Bronchial epithelial cell (primary cell): Measurements from ENCODE around the gene MBNL2. TPM values are rescaled to one million over a fixed set of nuclear protein-coding genes. Genes with fewer than 3 reads are reported as not detected.

Source experiments
- DNase-seq: peaks from one replicate; pipeline ENCODE4 v3.0.0-alpha.2; 2010; ENCODE audit warnings: low read depth
- FAIRE-seq: peaks from 2 replicates; lab custom pipeline; 2011; peaks lifted over from hg19 to GRCh38; lab: Jason Lieb, UNC
- H3K27me3 ChIP-seq: 2 replicates; pipeline ENCODE4 v1.5.1; 2011; ENCODE audit warnings: low read length; ENCODE audit not compliant: control insufficient read depth, insufficient read depth
- H3K36me3 ChIP-seq: 2 replicates; pipeline ENCODE4 v1.5.1; 2011; ENCODE audit warnings: low read length; ENCODE audit not compliant: control insufficient read depth, insufficient read depth
- H3K4me3 ChIP-seq: 2 replicates; pipeline ENCODE4 v1.5.1; 2011; ENCODE audit warnings: mild to moderate bottlenecking, low read depth, low read length, control low read depth
- total RNA-seq: library from RNA; depleted of rRNA; stranded (reverse); fragments of >200 nt; gene quantifications from 2 replicates; pipeline ENCODE4 v1.2.1, GENCODE V29; 2014
- TF ChIP-seq, protein P1 (sequence below): IDR thresholded peaks from 2 replicates; pipeline ENCODE4 v1.5.1; 2011; ENCODE audit warnings: mild to moderate bottlenecking, moderate library complexity, low read length, control low read depth, inconsistent platforms; ENCODE audit not compliant: insufficient read depth, severe bottlenecking

MBNL2 gene
- total RNA-seq, 1 donor from 2014 or later, result 12.4 TPM

DNA sequence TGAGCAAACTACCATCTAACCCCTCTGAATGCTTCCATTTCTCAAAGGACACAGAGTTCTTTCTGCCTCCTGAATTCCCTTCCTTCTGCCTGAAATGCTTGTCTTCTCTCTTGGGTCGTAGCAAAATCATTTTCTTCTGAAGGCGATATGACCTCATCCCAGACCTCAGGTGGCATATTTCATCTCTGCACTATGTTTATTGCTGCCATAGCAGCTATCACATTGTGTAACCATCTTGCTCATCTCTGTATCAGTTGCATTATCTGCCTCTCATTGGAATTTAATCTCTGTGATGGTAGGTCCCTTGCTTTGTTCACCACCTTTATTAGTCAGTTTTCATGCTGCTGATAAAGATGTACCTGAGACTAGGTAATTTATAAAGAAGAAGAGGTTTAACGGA, 179.3 kb downstream of the MBNL2 start:
- DNase-seq (no peak), FAIRE-seq (no peak)
- Histone ChIP-seq H3K27me3 (no peaks in the 10 kb centered on the region), H3K4me3 (no peak overlapping the region), H3K36me3 (no peaks in the 10 kb centered on the region)
- TF ChIP-seq, protein P1, sequence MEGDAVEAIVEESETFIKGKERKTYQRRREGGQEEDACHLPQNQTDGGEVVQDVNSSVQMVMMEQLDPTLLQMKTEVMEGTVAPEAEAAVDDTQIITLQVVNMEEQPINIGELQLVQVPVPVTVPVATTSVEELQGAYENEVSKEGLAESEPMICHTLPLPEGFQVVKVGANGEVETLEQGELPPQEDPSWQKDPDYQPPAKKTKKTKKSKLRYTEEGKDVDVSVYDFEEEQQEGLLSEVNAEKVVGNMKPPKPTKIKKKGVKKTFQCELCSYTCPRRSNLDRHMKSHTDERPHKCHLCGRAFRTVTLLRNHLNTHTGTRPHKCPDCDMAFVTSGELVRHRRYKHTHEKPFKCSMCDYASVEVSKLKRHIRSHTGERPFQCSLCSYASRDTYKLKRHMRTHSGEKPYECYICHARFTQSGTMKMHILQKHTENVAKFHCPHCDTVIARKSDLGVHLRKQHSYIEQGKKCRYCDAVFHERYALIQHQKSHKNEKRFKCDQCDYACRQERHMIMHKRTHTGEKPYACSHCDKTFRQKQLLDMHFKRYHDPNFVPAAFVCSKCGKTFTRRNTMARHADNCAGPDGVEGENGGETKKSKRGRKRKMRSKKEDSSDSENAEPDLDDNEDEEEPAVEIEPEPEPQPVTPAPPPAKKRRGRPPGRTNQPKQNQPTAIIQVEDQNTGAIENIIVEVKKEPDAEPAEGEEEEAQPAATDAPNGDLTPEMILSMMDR, result no peak

DNA sequence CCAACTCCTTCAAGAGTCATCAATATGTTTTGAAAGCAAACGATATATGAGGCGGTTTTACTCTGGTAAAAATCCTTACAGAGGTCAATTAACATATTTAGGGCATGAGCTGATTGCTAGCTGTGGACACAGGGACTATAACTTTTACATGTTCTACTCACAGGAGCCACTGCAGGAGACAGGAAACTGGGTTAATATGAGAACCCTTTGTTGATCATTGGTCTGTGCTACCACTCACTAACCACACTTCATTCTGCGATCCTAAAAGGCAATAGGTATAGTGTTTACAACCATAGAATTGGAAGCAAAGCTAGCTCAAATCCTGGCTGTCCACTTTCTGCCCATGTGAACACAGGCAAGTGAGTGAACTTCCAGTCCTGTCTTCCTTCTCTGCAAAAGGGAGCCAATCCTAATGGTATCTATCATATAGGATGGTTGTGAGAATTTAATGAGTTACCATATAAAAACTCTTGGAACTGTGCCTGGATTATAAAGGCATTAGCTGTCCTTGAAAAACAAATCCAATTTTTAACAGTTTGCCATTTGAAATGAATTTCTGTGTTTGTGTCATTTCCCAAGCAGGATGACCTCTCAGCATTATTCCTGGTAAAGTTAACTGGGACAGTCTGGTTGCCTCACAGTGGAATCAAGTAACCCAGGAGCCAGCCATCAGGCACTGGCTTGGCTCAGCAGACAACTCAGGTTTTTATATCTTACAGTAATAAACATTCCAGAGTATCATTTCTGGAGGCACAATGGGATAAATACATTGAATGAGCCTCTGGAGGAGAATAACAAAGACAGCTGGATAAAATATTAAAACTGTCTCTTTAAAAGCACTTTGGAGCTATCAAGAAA, 182.0 kb downstream of the MBNL2 start:
- H3K36me3 ChIP-seq, result no peaks in the 10 kb centered on the region
- TF ChIP-seq, protein P1, result no peak
- no peaks in the 10 kb centered on the region for H3K27me3 ChIP-seq
- FAIRE-seq, result no peak
- DNase-seq, result no peak
- no peak overlapping the region for H3K4me3 ChIP-seq

DNA sequence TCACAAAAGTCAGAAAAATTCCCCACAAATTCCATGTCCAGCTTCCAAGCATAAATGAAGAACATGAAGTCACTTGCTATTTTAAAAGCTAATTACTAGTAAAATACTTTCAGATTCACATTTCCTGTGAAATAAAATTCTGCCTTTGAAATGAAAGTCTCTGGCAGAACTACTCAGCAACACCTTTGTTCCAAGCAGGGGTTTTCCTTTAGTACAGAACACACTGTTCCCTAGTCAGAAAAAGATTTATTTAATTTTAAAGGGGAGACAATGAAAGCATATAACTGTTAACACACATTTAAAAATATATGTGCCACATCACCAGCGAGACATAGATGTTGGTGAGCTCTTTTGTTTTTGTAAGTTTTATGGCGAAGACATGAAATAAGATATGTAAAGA, 185.4 kb downstream of the MBNL2 start:
- Histone ChIP-seq H3K36me3 (no peaks in the 10 kb centered on the region), H3K27me3 (no peaks in the 10 kb centered on the region), H3K4me3 (no peak overlapping the region)
- no peak for DNase-seq
- TF ChIP-seq, protein P1, result no peak
- no peak for FAIRE-seq

- H3K36me3 ChIP-seq, result no peaks in the 10 kb centered on the region
- H3K4me3 ChIP-seq, result no peak overlapping the region
- TF ChIP-seq, protein P1, result no peak
- no peaks in the 10 kb centered on the region for H3K27me3 ChIP-seq
- FAIRE-seq (no peak), DNase-seq (no peak)
Observed at GRCh38 chr13:97408938-97409337, 186.8 kb downstream of the MBNL2 start.

DNA sequence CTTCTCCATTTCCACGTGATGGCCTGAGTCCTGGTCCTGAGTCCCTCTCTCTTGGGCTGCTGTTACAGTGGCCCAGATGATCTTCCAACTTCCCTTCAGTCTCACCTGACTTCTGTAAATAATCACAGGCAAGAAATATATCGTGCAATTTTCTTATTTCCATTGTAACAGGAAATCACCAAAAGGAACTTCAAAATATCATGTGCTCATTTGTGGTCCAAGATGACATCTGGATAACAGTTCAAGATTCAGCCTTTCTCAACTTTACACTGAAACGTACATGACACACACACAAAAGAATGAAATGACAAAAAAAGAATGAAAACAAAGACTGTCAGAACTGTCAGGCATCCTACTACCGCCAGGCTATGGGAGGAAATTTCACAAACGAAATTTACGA, 189.9 kb downstream of the MBNL2 start:
- Histone ChIP-seq H3K27me3 (no peaks in the 10 kb centered on the region), H3K4me3 (no peak overlapping the region), H3K36me3 (no peaks in the 10 kb centered on the region)
- TF ChIP-seq, protein P1, result no peak
- FAIRE-seq, result peak; percentile 23
- no peak for DNase-seq
